Measurements from ENCODE around the gene CRMP1. TPM values are rescaled to one million over a fixed set of nuclear protein-coding genes. Genes with fewer than 3 reads are reported as not detected.

Gene CRMP1
- polyA plus RNA-seq, 1 donor = 69.3 TPM

Other genes with a start within 250 kb of the CRMP1 start
- 8.4 TPM for gene EVC2, start 184.5 kb downstream of the CRMP1 start, polyA plus RNA-seq (ENCODE audit: insufficient read length)
- gene EVC, start 181.9 kb downstream of the CRMP1 start, polyA plus RNA-seq (ENCODE audit: insufficient read length) = 52.7 TPM
- gene C4orf50, start 125.3 kb upstream of the CRMP1 start, polyA plus RNA-seq (ENCODE audit: insufficient read length) = 0.02 TPM

Data from left kidney (tissue), 1 donor.